ENCODE measurements around the gene USP31.

- TF ChIP-seq CTCF (IDR thresholded peaks at IDR 0.05): no peak
- TF ChIP-seq EZH2 (IDR thresholded peaks at IDR 0.05; ENCODE audit: borderline replicate concordance, insufficient read depth, low read depth, low read length, poor library complexity, severe bottlenecking): no peak
Observed at GRCh38 chr16:23020084-23020483, 129.2 kb downstream of the USP31 start.

All from B cell (primary cell).